Measurements from ENCODE around the gene HNRNPM.

DNA sequence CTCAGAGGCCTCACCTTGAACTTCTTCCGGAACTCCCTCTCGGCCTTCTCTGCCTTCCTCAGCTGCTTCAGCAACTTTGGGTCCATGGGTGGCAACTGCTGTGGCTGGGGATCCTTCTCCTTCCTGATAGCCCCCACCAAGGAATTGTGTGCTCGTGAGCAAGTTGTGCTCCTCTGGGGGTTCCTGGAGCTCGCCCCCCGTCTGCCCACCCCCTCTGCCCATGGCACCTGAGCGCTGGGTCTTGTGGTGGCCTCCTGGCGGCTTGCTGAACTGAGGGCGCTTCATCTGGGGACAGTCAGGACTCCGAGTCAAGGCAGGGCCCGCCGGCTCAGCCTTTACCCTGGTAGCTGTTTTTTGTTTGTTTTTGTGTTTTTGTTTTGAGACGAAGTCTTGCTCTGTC, 46.1 kb downstream of the HNRNPM start:
- TF ChIP-seq, protein P1, sequence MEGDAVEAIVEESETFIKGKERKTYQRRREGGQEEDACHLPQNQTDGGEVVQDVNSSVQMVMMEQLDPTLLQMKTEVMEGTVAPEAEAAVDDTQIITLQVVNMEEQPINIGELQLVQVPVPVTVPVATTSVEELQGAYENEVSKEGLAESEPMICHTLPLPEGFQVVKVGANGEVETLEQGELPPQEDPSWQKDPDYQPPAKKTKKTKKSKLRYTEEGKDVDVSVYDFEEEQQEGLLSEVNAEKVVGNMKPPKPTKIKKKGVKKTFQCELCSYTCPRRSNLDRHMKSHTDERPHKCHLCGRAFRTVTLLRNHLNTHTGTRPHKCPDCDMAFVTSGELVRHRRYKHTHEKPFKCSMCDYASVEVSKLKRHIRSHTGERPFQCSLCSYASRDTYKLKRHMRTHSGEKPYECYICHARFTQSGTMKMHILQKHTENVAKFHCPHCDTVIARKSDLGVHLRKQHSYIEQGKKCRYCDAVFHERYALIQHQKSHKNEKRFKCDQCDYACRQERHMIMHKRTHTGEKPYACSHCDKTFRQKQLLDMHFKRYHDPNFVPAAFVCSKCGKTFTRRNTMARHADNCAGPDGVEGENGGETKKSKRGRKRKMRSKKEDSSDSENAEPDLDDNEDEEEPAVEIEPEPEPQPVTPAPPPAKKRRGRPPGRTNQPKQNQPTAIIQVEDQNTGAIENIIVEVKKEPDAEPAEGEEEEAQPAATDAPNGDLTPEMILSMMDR (IDR thresholded peaks at IDR 0.05; ENCODE audit: low read length): no peak
- TF ChIP-seq EZH2phosphoT487 (IDR thresholded peaks at IDR 0.05; ENCODE audit: low read length): no peak
- no peak for TF ChIP-seq EZH2 (optimal IDR thresholded peaks at IDR 0.05; ENCODE audit: low read depth, low read length)
